Keratinocyte (primary cell): ENCODE results near the gene MAB21L4.

Experiments used
- CTCF ChIP-seq, 3 experiments: IDR thresholded peaks in 1 of 3; conservative IDR thresholded peaks in 1 of 3; optimal IDR thresholded peaks in 1 of 3; 2 replicates in 2 of 3; 3 replicates in 1 of 3; pipeline versions ENCODE3 to v1.5.1; 2011; ENCODE audit warnings: low read length in 3 of 3, mild to moderate bottlenecking in 3 of 3, moderate library complexity in 2 of 3, control low read depth in 1 of 3, inconsistent platforms in 1 of 3; ENCODE audit not compliant: insufficient read depth in 2 of 3; ENCODE audit errors: extremely low read depth in 1 of 3
- EZH2 ChIP-seq: IDR thresholded peaks from one replicate; pipeline ENCODE4 v1.6.1; 2012; ENCODE audit warnings: inconsistent platforms, mild to moderate bottlenecking, low read length, moderate library complexity

GRCh38 chr2:240858871-240859270 lies 37.1 kb downstream of the MAB21L4 start:
- no peak for TF ChIP-seq CTCF (optimal IDR thresholded peaks at IDR 0.05 in 1 of 3, IDR thresholded peaks at IDR 0.05 in 1 of 3, conservative IDR thresholded peaks at IDR 0.05 in 1 of 3; ENCODE audit: extremely low read depth in 1 of 3, insufficient read depth in 2 of 3, low read length in 3 of 3)
- no peak for TF ChIP-seq EZH2
